Prostate gland (tissue), 2 donors: ENCODE measurements around the gene LRSAM1.

Experiments
- POLR2A ChIP-seq: fragments of 450-650 bp; IDR thresholded peaks from one replicate; pipeline ENCODE4 v1.6.1; 2016; ENCODE audit warnings: antibody characterized with exemption, mild to moderate bottlenecking
- TF ChIP-seq, protein P1 (sequence below), 4 experiments: fragments of 200-600 bp in 2 of 4; fragments of 450-650 bp in 2 of 4; sonication (generic) in 2 of 4; IDR thresholded peaks; 1 replicate in 3 of 4; 2 replicates in 1 of 4; pipeline ENCODE4 v1.5.1; 2016 to 2019; ENCODE audit warnings: antibody characterized with exemption in 4 of 4, mild to moderate bottlenecking in 2 of 4, moderate library complexity in 2 of 4

- TF ChIP-seq, protein P1, sequence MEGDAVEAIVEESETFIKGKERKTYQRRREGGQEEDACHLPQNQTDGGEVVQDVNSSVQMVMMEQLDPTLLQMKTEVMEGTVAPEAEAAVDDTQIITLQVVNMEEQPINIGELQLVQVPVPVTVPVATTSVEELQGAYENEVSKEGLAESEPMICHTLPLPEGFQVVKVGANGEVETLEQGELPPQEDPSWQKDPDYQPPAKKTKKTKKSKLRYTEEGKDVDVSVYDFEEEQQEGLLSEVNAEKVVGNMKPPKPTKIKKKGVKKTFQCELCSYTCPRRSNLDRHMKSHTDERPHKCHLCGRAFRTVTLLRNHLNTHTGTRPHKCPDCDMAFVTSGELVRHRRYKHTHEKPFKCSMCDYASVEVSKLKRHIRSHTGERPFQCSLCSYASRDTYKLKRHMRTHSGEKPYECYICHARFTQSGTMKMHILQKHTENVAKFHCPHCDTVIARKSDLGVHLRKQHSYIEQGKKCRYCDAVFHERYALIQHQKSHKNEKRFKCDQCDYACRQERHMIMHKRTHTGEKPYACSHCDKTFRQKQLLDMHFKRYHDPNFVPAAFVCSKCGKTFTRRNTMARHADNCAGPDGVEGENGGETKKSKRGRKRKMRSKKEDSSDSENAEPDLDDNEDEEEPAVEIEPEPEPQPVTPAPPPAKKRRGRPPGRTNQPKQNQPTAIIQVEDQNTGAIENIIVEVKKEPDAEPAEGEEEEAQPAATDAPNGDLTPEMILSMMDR (IDR thresholded peaks at IDR 0.05), result no peak
- no peak for TF ChIP-seq POLR2A
Measured at GRCh38 chr9:127518091-127518856, 67.0 kb downstream of the LRSAM1 start.
